Colonic mucosa (tissue), 4 donors: ENCODE results near the gene STK24. TPM values are rescaled to one million over a fixed set of nuclear protein-coding genes. Genes with fewer than 3 reads are reported as not detected.

Experiments
- DNase-seq: peaks from one replicate; pipeline ENCODE4 v3.0.0-alpha.2; 2020
- H3K27ac ChIP-seq: fragments of 200-600 bp; one replicate; pipeline ENCODE4 v1.8.0; 2021
- H3K27me3 ChIP-seq: fragments of 200-600 bp; one replicate; pipeline ENCODE4 v1.8.0; 2021
- H3K36me3 ChIP-seq: fragments of 200-600 bp; one replicate; pipeline ENCODE4 v1.8.0; 2021
- H3K4me1 ChIP-seq: fragments of 200-600 bp; one replicate; pipeline ENCODE4 v1.8.0; 2021; ENCODE audit warnings: mild to moderate bottlenecking
- H3K4me3 ChIP-seq: fragments of 200-600 bp; one replicate; pipeline ENCODE4 v1.8.0; 2021
- H3K9ac ChIP-seq, 2 donors: one replicate each; pipeline ENCODE4 v1.7.0; 2013; ENCODE audit warnings: control low read depth in 2 of 2, low read depth in 2 of 2, low read length in 2 of 2
- H3K9me3 ChIP-seq: fragments of 200-600 bp; one replicate; pipeline ENCODE4 v1.8.0; 2021
- CTCF ChIP-seq: fragments of 200-600 bp; IDR thresholded peaks from one replicate; pipeline ENCODE4 v1.8.0; 2022; ENCODE audit warnings: antibody characterized with exemption, mild to moderate bottlenecking
- intact Hi-C: fragments of 100-400 bp; cut with DNase I; formaldehyde crosslinking; loops from one replicate; pipeline ENCODE4 v1.14.1; 2022
- total RNA-seq, 2 donors: library from RNA; stranded (reverse); fragmentation: NEBNext Ultra II Directional in 1 of 2; extraction: Animal tissue kit (Norgen Biotek cat#: 25700) in 1 of 2; gene quantifications; one replicate each; pipeline ENCODE4 v1.2.1, GENCODE V29; 2021
- donor health status: healthy.
- donor health status: DM: no; HTN: no; CAD: no.
- donor health status: DM: no; HTN: no; CAD: no.

The STK24 gene
- total RNA-seq, 2 donors from 2014 or later: 160 to 206 TPM

- Histone ChIP-seq H3K4me1 (peaks cover 6% of the 10 kb centered on the region), H3K36me3 (no peaks in the 10 kb centered on the region), H3K27ac (no peak overlapping the region), H3K4me3 (no peak overlapping the region), H3K9me3 (no peaks in the 10 kb centered on the region), H3K27me3 (no peaks in the 10 kb centered on the region), H3K9ac (no peak overlapping the region)
- intact Hi-C loops: no loop called here
- DNase-seq: no peak
- no peak for TF ChIP-seq CTCF
Measured at GRCh38 chr13:98549006-98549727, 27.7 kb downstream of the STK24 start.

GRCh38 chr13:98548230-98548629 is 28.7 kb downstream of the STK24 start:
- no peak for DNase-seq
- H3K36me3 ChIP-seq: no peaks in the 10 kb centered on the region
- no peaks in the 10 kb centered on the region for H3K9me3 ChIP-seq
- H3K27ac ChIP-seq: no peak overlapping the region
- H3K27me3 ChIP-seq: no peaks in the 10 kb centered on the region
- TF ChIP-seq CTCF: no peak
- intact Hi-C loops: no loop called here
- H3K4me1 ChIP-seq: peaks cover 14% of the 10 kb centered on the region
- no peak overlapping the region for H3K4me3 ChIP-seq
- no peak overlapping the region for H3K9ac ChIP-seq

- TF ChIP-seq CTCF: no peak
- Histone ChIP-seq H3K4me3 (no peak overlapping the region), H3K4me1 (peaks cover 22% of the 10 kb centered on the region), H3K9me3 (no peaks in the 10 kb centered on the region), H3K36me3 (no peaks in the 10 kb centered on the region), H3K27ac (no peak overlapping the region), H3K9ac (no peak overlapping the region), H3K27me3 (no peaks in the 10 kb centered on the region)
- no peak for DNase-seq
- intact Hi-C loops: no loop called here
Measured at GRCh38 chr13:98547455-98547854, 29.5 kb downstream of the STK24 start.

- Histone ChIP-seq H3K4me1 (peaks cover 24% of the 10 kb centered on the region), H3K27ac (no peak overlapping the region), H3K27me3 (no peaks in the 10 kb centered on the region), H3K9me3 (no peaks in the 10 kb centered on the region), H3K4me3 (no peak overlapping the region), H3K9ac (no peak overlapping the region), H3K36me3 (no peaks in the 10 kb centered on the region)
- DNase-seq: no peak
- TF ChIP-seq CTCF: no peak
- intact Hi-C loops: no loop called here
Measured at GRCh38 chr13:98546402-98546801, 30.5 kb downstream of the STK24 start.

GRCh38 chr13:98544104-98544710 is 32.7 kb downstream of the STK24 start:
- Histone ChIP-seq H3K4me1 (peaks cover 37% of the 10 kb centered on the region), H3K9ac (no peak overlapping the region), H3K27me3 (no peaks in the 10 kb centered on the region), H3K27ac (peak overlapping the region; percentile 12), H3K36me3 (no peaks in the 10 kb centered on the region), H3K9me3 (no peaks in the 10 kb centered on the region), H3K4me3 (no peak overlapping the region)
- intact Hi-C loops: no loop called here
- no peak for TF ChIP-seq CTCF
- no peak for DNase-seq
